ENCODE results near the gene USH1C.

The USH1C gene

DNA sequence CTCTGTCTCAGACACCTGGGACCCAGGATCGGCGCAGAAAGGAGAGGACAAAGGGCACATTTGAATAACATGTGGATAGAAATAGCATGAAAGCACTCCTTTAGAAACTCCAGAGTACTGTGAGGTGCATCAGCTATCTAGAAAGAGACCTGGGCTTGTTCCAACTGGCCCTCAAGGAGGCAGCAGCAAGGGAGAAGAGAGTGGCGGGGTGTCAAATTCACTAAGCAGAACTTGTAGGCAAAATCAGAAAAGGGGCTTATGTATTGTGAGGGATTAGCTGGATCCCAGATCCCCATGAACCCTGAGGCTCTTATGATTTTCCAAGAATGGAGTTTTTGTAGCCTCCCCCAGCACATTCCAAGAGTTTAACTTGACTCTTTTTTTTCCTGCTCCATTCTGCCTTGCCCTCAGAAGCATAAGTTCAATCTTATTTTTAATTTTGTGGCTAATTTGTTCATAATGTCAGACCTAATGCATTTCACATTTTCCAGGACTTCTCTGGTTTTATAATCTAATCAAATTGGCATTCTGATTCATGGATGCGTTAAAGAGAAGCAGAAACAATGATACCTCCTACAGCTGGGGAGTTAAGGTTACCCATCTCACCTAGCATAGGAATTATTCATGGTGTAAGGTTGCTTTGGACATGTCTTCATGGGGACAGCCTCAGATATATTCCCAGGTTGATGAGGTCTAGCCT is 33.6 kb downstream of the USH1C start:
- no peak overlapping the region for H3K4me3 ChIP-seq (ENCODE audit: low read depth, low read length)
- no peak for DNase-seq (ENCODE audit: low read depth)
- TF ChIP-seq, protein P1, sequence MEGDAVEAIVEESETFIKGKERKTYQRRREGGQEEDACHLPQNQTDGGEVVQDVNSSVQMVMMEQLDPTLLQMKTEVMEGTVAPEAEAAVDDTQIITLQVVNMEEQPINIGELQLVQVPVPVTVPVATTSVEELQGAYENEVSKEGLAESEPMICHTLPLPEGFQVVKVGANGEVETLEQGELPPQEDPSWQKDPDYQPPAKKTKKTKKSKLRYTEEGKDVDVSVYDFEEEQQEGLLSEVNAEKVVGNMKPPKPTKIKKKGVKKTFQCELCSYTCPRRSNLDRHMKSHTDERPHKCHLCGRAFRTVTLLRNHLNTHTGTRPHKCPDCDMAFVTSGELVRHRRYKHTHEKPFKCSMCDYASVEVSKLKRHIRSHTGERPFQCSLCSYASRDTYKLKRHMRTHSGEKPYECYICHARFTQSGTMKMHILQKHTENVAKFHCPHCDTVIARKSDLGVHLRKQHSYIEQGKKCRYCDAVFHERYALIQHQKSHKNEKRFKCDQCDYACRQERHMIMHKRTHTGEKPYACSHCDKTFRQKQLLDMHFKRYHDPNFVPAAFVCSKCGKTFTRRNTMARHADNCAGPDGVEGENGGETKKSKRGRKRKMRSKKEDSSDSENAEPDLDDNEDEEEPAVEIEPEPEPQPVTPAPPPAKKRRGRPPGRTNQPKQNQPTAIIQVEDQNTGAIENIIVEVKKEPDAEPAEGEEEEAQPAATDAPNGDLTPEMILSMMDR (IDR thresholded peaks at IDR 0.05; ENCODE audit: insufficient read depth, low read depth, low read length, missing control alignments) = no peak

DNA sequence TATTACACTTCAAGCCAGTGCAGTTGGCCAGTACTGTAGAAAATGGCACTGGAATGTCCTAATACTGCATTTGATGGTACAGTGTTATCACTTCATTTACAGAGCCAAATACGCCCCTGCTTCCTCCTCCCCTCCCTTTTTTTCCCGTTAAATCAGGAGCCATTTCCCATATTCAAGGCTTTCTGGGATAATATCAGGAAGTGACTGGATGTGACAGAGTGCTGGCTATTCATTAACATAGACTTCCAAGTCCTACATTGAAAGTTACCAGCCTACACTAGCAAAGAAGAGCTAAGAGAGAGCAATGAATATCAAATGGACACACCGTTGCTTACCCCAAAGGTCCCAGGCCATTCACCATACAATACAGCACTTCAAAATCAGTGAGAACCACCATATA is 35.4 kb downstream of the USH1C start:
- TF ChIP-seq, protein P1 (IDR thresholded peaks at IDR 0.05; ENCODE audit: insufficient read depth, low read depth, low read length, missing control alignments) = no peak
- no peak overlapping the region for H3K4me3 ChIP-seq (ENCODE audit: low read depth, low read length)
- DNase-seq (ENCODE audit: low read depth) = no peak

DNA sequence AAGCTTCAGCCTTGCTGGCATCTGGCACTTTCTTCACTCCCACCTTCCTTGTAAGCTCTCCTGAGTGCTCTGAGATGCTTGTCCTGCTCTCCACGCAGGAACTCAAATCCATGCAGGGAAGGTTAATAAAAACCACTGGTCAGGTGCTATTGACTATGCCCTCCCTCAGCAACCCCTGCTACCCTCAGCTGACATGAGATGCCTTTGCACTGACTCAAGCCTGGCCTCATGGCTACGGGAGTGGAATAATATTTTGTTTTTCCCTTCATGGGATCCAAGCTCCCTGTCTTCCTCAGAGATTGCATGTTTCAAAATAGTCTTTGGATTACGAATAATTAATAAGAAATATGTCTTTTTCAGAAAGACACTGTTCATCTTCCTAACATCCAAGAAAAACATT is 35.9 kb downstream of the USH1C start:
- no peak for DNase-seq (ENCODE audit: low read depth)
- TF ChIP-seq, protein P1 (IDR thresholded peaks at IDR 0.05; ENCODE audit: insufficient read depth, low read depth, low read length, missing control alignments) = no peak
- no peak overlapping the region for H3K4me3 ChIP-seq (ENCODE audit: low read depth, low read length)

- TF ChIP-seq, protein P1 (IDR thresholded peaks at IDR 0.05; ENCODE audit: insufficient read depth, low read depth, low read length, missing control alignments) = no peak
- H3K4me3 ChIP-seq (ENCODE audit: low read depth, low read length) = no peak overlapping the region
- DNase-seq (ENCODE audit: low read depth) = no peak
These were observed 36.4 kb downstream of the USH1C start for GRCh38 chr11:17507773-17508172.

DNA sequence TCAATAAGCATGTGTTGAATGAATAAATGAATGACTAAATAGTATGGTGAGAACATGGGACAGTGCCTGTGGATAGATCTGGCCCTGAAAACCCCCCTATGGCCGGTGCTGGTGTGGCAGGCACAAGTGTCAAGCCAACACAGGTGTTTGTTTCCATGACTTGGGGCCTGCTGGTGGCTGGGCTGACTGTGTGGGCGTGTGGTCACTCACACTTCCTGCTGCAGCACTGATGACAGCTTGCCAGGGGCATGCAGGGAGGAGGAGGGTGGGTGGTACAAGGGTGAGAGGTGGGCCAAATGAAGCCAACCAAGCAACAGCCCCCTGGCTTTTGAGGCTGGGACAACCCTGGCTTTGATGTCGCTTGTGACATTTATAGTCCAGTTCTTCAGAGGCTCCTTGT is 37.3 kb downstream of the USH1C start:
- TF ChIP-seq, protein P1 (IDR thresholded peaks at IDR 0.05; ENCODE audit: insufficient read depth, low read depth, low read length, missing control alignments) = no peak
- H3K4me3 ChIP-seq (ENCODE audit: low read depth, low read length) = no peak overlapping the region
- DNase-seq (ENCODE audit: low read depth) = peak; percentile 31

DNA sequence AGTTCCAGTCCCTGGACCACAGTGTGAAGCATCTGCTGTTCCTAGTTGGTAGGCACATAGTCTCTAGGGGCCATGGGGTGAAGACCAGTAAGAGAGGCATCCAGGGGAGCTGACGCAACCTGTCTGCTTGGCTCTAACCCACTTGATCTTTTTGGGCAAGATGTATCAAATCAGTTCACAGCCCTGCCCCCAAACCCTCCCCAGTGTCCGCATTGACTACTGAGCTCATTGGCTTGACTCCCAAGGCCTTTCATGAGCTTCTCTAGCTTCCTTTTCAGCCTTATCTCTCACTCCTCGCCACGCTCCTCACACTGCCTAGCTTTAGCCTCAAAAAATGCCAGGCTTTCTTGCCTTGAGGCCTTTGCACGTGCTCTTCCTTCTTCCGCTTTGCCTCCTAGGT is 37.9 kb downstream of the USH1C start:
- TF ChIP-seq, protein P1 (IDR thresholded peaks at IDR 0.05; ENCODE audit: insufficient read depth, low read depth, low read length, missing control alignments) = no peak
- DNase-seq (ENCODE audit: low read depth) = no peak
- H3K4me3 ChIP-seq (ENCODE audit: low read depth, low read length) = no peak overlapping the region

DNA sequence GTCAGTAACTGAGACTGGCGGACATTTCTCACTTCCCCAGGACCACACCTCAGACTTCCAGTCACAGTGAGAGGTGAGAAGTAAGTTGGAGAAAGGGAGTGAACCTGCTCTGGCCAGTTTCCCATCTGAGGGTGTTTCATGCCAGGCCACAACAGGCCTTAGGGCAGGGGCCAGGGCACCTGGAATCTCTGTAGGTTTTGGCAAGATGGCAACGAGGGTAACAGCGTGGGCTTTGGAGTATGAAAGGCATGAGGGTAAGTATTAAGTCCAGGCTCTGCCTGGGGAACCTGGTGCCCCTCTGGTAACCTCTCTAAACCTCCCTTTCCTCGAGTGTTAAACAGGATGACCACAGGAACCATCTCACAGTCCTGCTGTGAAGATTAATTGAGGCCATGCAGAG is 39.1 kb downstream of the USH1C start:
- TF ChIP-seq, protein P1 (IDR thresholded peaks at IDR 0.05; ENCODE audit: insufficient read depth, low read depth, low read length, missing control alignments) = no peak
- no peak for DNase-seq (ENCODE audit: low read depth)
- H3K4me3 ChIP-seq (ENCODE audit: low read depth, low read length) = no peak overlapping the region

Measured in GM12865 (cell line).